CD8-positive, alpha-beta memory T cell (primary cell): ENCODE data around the gene GPRC6A. TPM values are rescaled to one million over a fixed set of nuclear protein-coding genes. Genes with fewer than 3 reads are reported as not detected.

Experiments used
- CTCF ChIA-PET: fragments of 350-600 bp; sonication (Branson Sonifier 250); formaldehyde crosslinking; loops from one replicate; lab custom pipeline; 2021; ENCODE audit warnings: antibody characterized with exemption; lab: Charles Lee
- POLR2A ChIA-PET: fragments of 350-600 bp; sonication (Branson Sonifier 250); formaldehyde crosslinking; loops from one replicate; lab custom pipeline; 2021; ENCODE audit warnings: antibody characterized with exemption; lab: Charles Lee
- DNase-seq, 5 donors: peaks; one replicate each; pipeline versions ENCODE4 v3.0.0 to v3.0.0-alpha.2; 2020 to 2022; ENCODE audit warnings: mixed read lengths in 1 of 5
- H3K27ac ChIP-seq: one replicate; pipeline ENCODE4 v1.7.0; 2013; ENCODE audit warnings: low read depth, mild to moderate bottlenecking, low read length, moderate library complexity
- H3K27me3 ChIP-seq: 2 replicates; pipeline ENCODE4 v1.7.0; 2013; ENCODE audit warnings: low read length, mild to moderate bottlenecking; ENCODE audit not compliant: insufficient read depth, poor library complexity, severe bottlenecking
- H3K36me3 ChIP-seq: 2 replicates; pipeline ENCODE4 v1.7.0; 2013; ENCODE audit warnings: mild to moderate bottlenecking, low read length, moderate library complexity; ENCODE audit not compliant: insufficient read depth
- H3K4me1 ChIP-seq: 2 replicates; pipeline ENCODE4 v1.7.0; 2013; ENCODE audit warnings: mild to moderate bottlenecking, low read length, moderate library complexity; ENCODE audit not compliant: insufficient read depth
- H3K4me3 ChIP-seq: 2 replicates; pipeline ENCODE4 v1.7.0; 2013; ENCODE audit warnings: mild to moderate bottlenecking, low read length
- H3K9me3 ChIP-seq: 2 replicates; pipeline ENCODE4 v1.7.0; 2013; ENCODE audit warnings: mild to moderate bottlenecking, low read length
- H3K27ac Mint-ChIP-seq, 8 donors: one replicate each; pipeline ENCODE4 v1.8.0; 2020 to 2021; ENCODE audit warnings: mixed read lengths in 8 of 8, mild to moderate bottlenecking in 6 of 8, inconsistent platforms in 3 of 8, moderate library complexity in 3 of 8
- H3K27me3 Mint-ChIP-seq, 2 donors: one replicate each; pipeline ENCODE4 v1.8.0; 2020 to 2021; ENCODE audit warnings: mixed read lengths in 2 of 2, mild to moderate bottlenecking in 1 of 2, moderate library complexity in 1 of 2
- H3K36me3 Mint-ChIP-seq, 3 donors: one replicate each; pipeline ENCODE4 v1.8.0; 2020 to 2021; ENCODE audit warnings: mixed read lengths in 3 of 3, inconsistent platforms in 1 of 3, mild to moderate bottlenecking in 1 of 3
- H3K4me1 Mint-ChIP-seq, 3 donors: one replicate each; pipeline ENCODE4 v1.8.0; 2020 to 2021; ENCODE audit warnings: mixed read lengths in 3 of 3, inconsistent platforms in 1 of 3, mild to moderate bottlenecking in 1 of 3
- H3K4me3 Mint-ChIP-seq, 7 donors: one replicate each; pipeline ENCODE4 v1.8.0; 2020 to 2021; ENCODE audit warnings: mixed read lengths in 7 of 7, mild to moderate bottlenecking in 6 of 7, moderate library complexity in 4 of 7, inconsistent platforms in 2 of 7
- H3K9me3 Mint-ChIP-seq, 5 donors: one replicate each; pipeline ENCODE4 v1.8.0; 2020 to 2022; ENCODE audit warnings: mixed read lengths in 5 of 5, mild to moderate bottlenecking in 3 of 5, moderate library complexity in 2 of 5, inconsistent platforms in 1 of 5
- polyA plus RNA-seq: library from polyadenylated mRNA; unstranded; fragments of 300-500 nt; fragmentation: Illumina TruSeq; gene quantifications from one replicate; pipeline ENCODE4 v1.2.3, GENCODE V29; 2021
- total RNA-seq, 2 experiments: library from RNA; stranded (reverse); gene quantifications; one replicate each; pipeline ENCODE4 v1.2.3, GENCODE V29; 2021

GPRC6A gene
- total and polyA plus RNA-seq, 3 experiments from 2014 or later = not detected

DNA sequence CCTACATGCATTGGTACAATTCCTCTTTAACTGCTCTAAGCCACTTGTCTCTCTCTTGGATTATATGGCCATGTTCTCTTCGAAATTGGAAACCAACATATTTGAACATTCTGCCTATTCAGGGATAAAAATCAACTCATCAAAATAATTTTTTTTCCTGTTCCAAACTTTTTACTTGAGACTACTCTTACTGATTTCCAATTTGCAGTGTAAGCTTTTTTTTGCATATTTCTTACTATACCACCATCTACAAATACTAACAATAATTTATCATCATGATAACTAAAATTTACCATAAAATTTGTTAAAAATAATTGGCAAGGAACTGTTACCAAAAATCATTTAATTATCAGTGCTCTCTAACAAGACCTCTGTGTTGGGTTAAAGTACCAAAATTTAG lies 56.4 kb downstream of the GPRC6A start:
- Mint-ChIP-seq H3K4me3 (no peak overlapping the region), H3K27ac (no peak overlapping the region), H3K4me1 (no peaks in the 10 kb centered on the region), H3K9me3 (peaks cover 0 to 2% (median 0%) of the 10 kb centered on the region in 5 donors), H3K27me3 (peaks cover 11 to 31% of the 10 kb centered on the region in 2 donors), H3K36me3 (no peaks in the 10 kb centered on the region)
- Histone ChIP-seq H3K4me3 (no peak overlapping the region), H3K36me3 (no peaks in the 10 kb centered on the region), H3K27ac (no peak overlapping the region), H3K4me1 (no peaks in the 10 kb centered on the region), H3K9me3 (no peaks in the 10 kb centered on the region), H3K27me3 (no peaks in the 10 kb centered on the region)
- ChIA-PET POLR2A (no interaction called here), CTCF (no interaction called here)
- DNase-seq = no peak

DNA sequence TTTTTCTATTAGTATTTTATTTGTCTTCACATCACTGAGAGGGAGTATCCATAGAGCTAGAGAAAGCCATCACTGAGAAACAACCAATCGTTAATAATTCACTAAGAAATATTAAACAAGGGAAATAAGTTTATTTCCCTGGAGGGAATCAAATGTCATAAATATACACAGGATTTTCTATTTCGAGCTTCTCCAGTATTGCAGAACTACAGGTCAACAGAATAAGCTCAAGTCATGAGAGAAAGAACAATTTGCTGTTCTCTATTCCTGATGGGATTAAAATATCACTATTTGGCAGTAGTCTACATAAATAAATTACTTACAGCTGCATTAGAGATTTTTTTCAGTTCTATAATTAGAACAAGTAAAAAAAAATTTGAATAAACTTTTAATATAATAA lies 61.2 kb downstream of the GPRC6A start:
- no peak for DNase-seq
- no peak overlapping the region for H3K27ac Mint-ChIP-seq
- peaks cover 15% of the 10 kb centered on the region for H3K27me3 ChIP-seq

DNA sequence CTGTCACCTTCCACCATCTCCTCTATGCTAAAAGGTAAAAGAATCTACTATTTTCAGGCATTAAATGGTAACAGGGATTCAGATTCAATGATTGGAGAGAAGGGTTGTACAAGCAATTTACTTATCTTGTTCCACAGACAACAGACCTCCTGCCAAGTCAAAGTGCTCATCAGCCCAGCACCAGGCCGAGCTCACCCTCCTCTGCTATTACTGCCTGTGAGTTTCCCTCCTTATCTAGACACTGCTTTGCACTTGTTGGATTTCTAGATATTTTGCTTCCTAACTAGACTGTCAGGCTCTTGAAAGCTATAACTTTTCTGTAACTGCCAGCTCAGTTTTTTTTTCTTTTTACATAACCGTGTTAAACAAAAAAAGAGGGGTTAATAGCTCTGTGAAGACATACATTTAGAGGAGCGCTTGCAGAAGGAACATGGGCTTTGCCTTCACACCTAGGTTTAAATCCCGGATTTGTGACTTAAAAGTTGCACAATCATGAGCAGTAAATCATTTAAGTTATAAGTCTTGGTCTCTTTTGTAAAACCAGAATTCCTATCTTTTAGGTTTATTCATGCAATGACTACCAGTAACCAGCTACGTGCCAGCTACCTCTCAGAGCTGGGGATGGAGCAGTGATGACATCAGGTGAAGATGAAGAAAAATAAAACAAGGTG lies 62.2 kb downstream of the GPRC6A start:
- H3K9me3 ChIP-seq = no peaks in the 10 kb centered on the region
- H3K36me3 ChIP-seq = no peaks in the 10 kb centered on the region
- no peak overlapping the region for H3K27ac ChIP-seq
- H3K27ac Mint-ChIP-seq = no peak overlapping the region
- no peaks in the 10 kb centered on the region for H3K36me3 Mint-ChIP-seq
- H3K4me1 Mint-ChIP-seq = peaks cover 6 to 14% (median 13%) of the 10 kb centered on the region in 3 donors
- H3K27me3 Mint-ChIP-seq = peaks cover 32 to 74% of the 10 kb centered on the region in 2 donors
- H3K4me3 Mint-ChIP-seq = peak overlapping the region in 3 of 7 donors; percentile 43 to 63 (median 63)
- no peak overlapping the region for H3K4me3 ChIP-seq
- peaks cover 15% of the 10 kb centered on the region for H3K27me3 ChIP-seq
- ChIA-PET CTCF (no interaction called here), POLR2A (no interaction called here)
- DNase-seq = no peak
- H3K9me3 Mint-ChIP-seq = peaks cover 0 to 2% (median 0%) of the 10 kb centered on the region in 5 donors
- H3K4me1 ChIP-seq = no peaks in the 10 kb centered on the region

More for the DNA sequence above, 61.2 kb downstream of the GPRC6A start:
- no peak overlapping the region for H3K4me3 ChIP-seq
- POLR2A ChIA-PET = no interaction called here
- no peak overlapping the region for H3K27ac ChIP-seq
- no peaks in the 10 kb centered on the region for H3K9me3 ChIP-seq
- H3K36me3 ChIP-seq = no peaks in the 10 kb centered on the region
- Mint-ChIP-seq H3K4me1 (peaks cover 6 to 14% (median 13%) of the 10 kb centered on the region in 3 donors), H3K36me3 (no peaks in the 10 kb centered on the region), H3K4me3 (no peak overlapping the region), H3K9me3 (peaks cover 0 to 2% (median 0%) of the 10 kb centered on the region in 5 donors), H3K27me3 (peaks cover 32 to 67% of the 10 kb centered on the region in 2 donors)
- no peaks in the 10 kb centered on the region for H3K4me1 ChIP-seq
- CTCF ChIA-PET = no interaction called here

- no peak within 1 kb of the TSS for H3K27ac ChIP-seq
- no peaks in the 10 kb centered on the region for H3K4me1 ChIP-seq
- no peak within 1 kb of the TSS for H3K4me3 ChIP-seq
- H3K36me3 ChIP-seq = no peaks in the 10 kb centered on the region
- peaks cover 6 to 14% (median 13%) of the 10 kb centered on the region in 3 donors for H3K4me1 Mint-ChIP-seq
- H3K27ac Mint-ChIP-seq = peak within 1 kb of the TSS in 1 of 8 donors; percentile 3
- peaks cover 27 to 75% of the 10 kb centered on the region in 2 donors for H3K27me3 Mint-ChIP-seq
- H3K9me3 Mint-ChIP-seq = peaks cover 0 to 2% (median 0%) of the 10 kb centered on the region in 5 donors
- no peak for DNase-seq
- H3K27me3 ChIP-seq = peaks cover 15% of the 10 kb centered on the region
- peak within 1 kb of the TSS in 6 of 7 donors; percentile 20 to 63 (median 57) for H3K4me3 Mint-ChIP-seq
- H3K9me3 ChIP-seq = no peaks in the 10 kb centered on the region
- POLR2A ChIA-PET = no interaction called here
- no peaks in the 10 kb centered on the region for H3K36me3 Mint-ChIP-seq
- CTCF ChIA-PET = no interaction called here
These were observed 63.7 kb downstream of the GPRC6A start, which contains the start of gene FAM162B for GRCh38 chr6:116764961-116765841. FAM162B (minus strand) TSS chr6:116765719; CDS start chr6:116765576, 143 bp downstream.

GRCh38 chr6:116764629-116764960 lies 64.3 kb downstream of the GPRC6A start:
- no peak for DNase-seq
- H3K27ac Mint-ChIP-seq = no peak overlapping the region
- no peaks in the 10 kb centered on the region for H3K4me1 ChIP-seq
- no peaks in the 10 kb centered on the region for H3K36me3 Mint-ChIP-seq
- no peak overlapping the region for H3K4me3 ChIP-seq
- POLR2A ChIA-PET = no interaction called here
- H3K9me3 ChIP-seq = no peaks in the 10 kb centered on the region
- H3K4me1 Mint-ChIP-seq = peaks cover 6 to 14% (median 13%) of the 10 kb centered on the region in 3 donors
- H3K27me3 Mint-ChIP-seq = peaks cover 29 to 76% of the 10 kb centered on the region in 2 donors
- H3K27me3 ChIP-seq = peaks cover 15% of the 10 kb centered on the region
- no peak overlapping the region for H3K27ac ChIP-seq
- H3K9me3 Mint-ChIP-seq = peaks cover 0 to 2% (median 0%) of the 10 kb centered on the region in 5 donors
- CTCF ChIA-PET = no interaction called here
- no peaks in the 10 kb centered on the region for H3K36me3 ChIP-seq
- H3K4me3 Mint-ChIP-seq = peak overlapping the region in 4 of 7 donors; percentile 12 to 49 (median 34)

DNA sequence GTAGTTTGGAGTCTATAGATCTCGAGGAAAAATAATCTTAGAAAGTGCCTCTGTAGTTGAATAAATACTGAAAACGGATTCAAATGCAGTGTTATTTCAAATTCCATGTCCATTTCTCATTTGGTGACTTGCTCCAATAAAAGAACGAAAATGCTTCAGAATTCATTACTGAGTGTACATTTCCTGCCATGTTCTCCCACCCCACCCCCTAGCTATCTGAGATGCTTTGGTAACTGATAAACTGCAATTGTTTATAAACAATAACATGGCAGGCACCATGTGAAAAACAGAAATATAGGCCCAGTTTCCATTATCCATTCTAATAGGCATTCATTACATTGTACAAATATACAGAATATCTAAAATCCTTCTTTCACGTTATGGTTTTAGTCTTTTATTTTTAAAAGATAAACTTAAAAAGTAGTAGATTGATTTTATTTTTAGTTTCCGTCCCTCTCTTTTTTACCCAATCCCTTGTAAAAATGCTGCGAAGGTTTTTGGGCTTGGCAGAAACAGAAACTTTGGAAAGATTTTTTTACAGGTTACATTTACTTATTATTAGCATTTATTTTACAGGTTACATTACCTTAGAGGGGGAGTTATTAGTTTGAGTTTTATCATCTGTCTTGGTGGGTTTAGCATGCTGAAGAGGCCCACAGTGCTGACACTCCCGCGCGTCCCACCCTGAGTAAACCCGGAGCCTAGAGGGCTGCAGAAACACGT lies 64.8 kb downstream of the GPRC6A start:
- H3K36me3 ChIP-seq = no peaks in the 10 kb centered on the region
- H3K4me1 ChIP-seq = no peaks in the 10 kb centered on the region
- Mint-ChIP-seq H3K27me3 (peaks cover 30 to 72% of the 10 kb centered on the region in 2 donors), H3K4me3 (peak overlapping the region in 2 of 7 donors; percentile 6 to 12), H3K9me3 (peaks cover 0 to 2% (median 0%) of the 10 kb centered on the region in 5 donors), H3K36me3 (no peaks in the 10 kb centered on the region), H3K4me1 (peaks cover 6 to 14% (median 13%) of the 10 kb centered on the region in 3 donors), H3K27ac (no peak overlapping the region)
- peaks cover 15% of the 10 kb centered on the region for H3K27me3 ChIP-seq
- no peaks in the 10 kb centered on the region for H3K9me3 ChIP-seq
- DNase-seq = no peak
- ChIA-PET POLR2A (no interaction called here), CTCF (no interaction called here)
- H3K4me3 ChIP-seq = no peak overlapping the region
- H3K27ac ChIP-seq = no peak overlapping the region

DNA sequence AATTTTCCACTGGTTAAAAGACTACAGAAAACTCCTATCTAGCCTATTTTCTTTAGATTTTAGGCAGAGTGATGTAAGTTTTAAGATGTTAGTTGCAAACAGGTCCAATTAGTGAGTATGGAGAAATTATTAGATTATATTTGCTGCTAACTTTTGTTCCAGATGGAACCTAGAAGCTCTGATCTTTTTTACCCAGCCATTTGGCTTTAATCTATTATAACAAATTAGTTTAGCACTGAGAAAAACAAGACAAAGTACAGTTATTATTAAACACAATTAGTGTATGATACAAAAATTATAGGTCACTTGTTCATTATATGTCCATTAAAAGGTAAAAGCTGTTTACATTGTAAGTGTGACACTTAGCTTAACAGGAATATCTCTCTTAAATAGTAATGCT lies 65.8 kb downstream of the GPRC6A start:
- Histone ChIP-seq H3K4me3 (no peak overlapping the region), H3K27me3 (peaks cover 15% of the 10 kb centered on the region), H3K27ac (no peak overlapping the region), H3K36me3 (no peaks in the 10 kb centered on the region), H3K4me1 (no peaks in the 10 kb centered on the region), H3K9me3 (no peaks in the 10 kb centered on the region)
- CTCF ChIA-PET = no interaction called here
- peaks cover 0 to 2% (median 0%) of the 10 kb centered on the region in 5 donors for H3K9me3 Mint-ChIP-seq
- no peak for DNase-seq
- peaks cover 27 to 66% of the 10 kb centered on the region in 2 donors for H3K27me3 Mint-ChIP-seq
- H3K27ac Mint-ChIP-seq = no peak overlapping the region
- H3K4me3 Mint-ChIP-seq = no peak overlapping the region
- no peaks in the 10 kb centered on the region for H3K36me3 Mint-ChIP-seq
- POLR2A ChIA-PET = no interaction called here
- H3K4me1 Mint-ChIP-seq = peaks cover 6 to 14% (median 13%) of the 10 kb centered on the region in 3 donors
